GM12878 (cell line): Measurements from ENCODE around the gene ADIG. TPM values are rescaled to one million over a fixed set of nuclear protein-coding genes. Genes with fewer than 3 reads are reported as not detected.

Source experiments
- ATAC-seq: fragments of 200-7000 bp; cut with Tn5 transposase; 3 replicates; pipeline ENCODE4 v1.9.1; 2020; ENCODE audit warnings: mild to moderate bottlenecking, moderate library complexity
- BruUV-seq: library from RNA; stranded (reverse); fragments of 400-500 nt; replicated peaks from 2 replicates; lab custom pipeline; 2021; lab: Mats Ljungman, UMichigan
- CTCF ChIA-PET: fragments of 300-600 bp; sonication (Branson Sonifier 250); formaldehyde crosslinking; extraction: SDS; loops from one replicate; lab custom pipeline; 2021; ENCODE audit warnings: inconsistent platforms; lab: Yijun Ruan, JAX
- POLR2A ChIA-PET: fragments of 350-600 bp; formaldehyde crosslinking; extraction: SDS; loops from one replicate; lab custom pipeline; 2021; ENCODE audit warnings: inconsistent platforms; lab: Charles Lee
- RAD21 ChIA-PET: fragments of 300-600 bp; sonication (Branson Sonifier 250); formaldehyde crosslinking; loops from one replicate; lab custom pipeline; 2023; ENCODE audit warnings: antibody characterized with exemption; ENCODE audit not compliant: unreplicated experiment; lab: Charles Lee
- SMC1A ChIA-PET: fragments of 300-600 bp; sonication (Branson Sonifier 250); formaldehyde crosslinking; loops from one replicate; lab custom pipeline; 2023; ENCODE audit not compliant: unreplicated experiment, uncharacterized antibody; lab: Charles Lee
- DNase-seq: peaks from one replicate; pipeline ENCODE4 v3.0.0-alpha.2; 2011; ENCODE audit warnings: low read depth, low spot score
- FAIRE-seq: peaks from 3 replicates; lab custom pipeline; 2011; peaks lifted over from hg19 to GRCh38; lab: Jason Lieb, UNC
- H2AFZ ChIP-seq: 2 replicates; pipeline ENCODE4 v1.6.0; 2011; ENCODE audit warnings: low read depth, low read length, control low read depth; ENCODE audit not compliant: control insufficient read depth
- H3K27ac ChIP-seq: 2 replicates; pipeline ENCODE4 v1.5.1; 2011; ENCODE audit warnings: control low read depth; ENCODE audit not compliant: control insufficient read depth, insufficient read depth
- H3K27me3 ChIP-seq, 2 experiments: replicated peaks in 1 of 2; 2 replicates each; pipeline versions ENCODE4 v1.6.0 to v1.6.1; 2011; ENCODE audit warnings: low read length in 1 of 2; ENCODE audit not compliant: control insufficient read depth in 2 of 2, insufficient read depth in 2 of 2
- H3K36me3 ChIP-seq, 2 experiments: 2 replicates each; pipeline ENCODE4 v1.5.1; 2011; ENCODE audit warnings: low read length in 1 of 2; ENCODE audit not compliant: control insufficient read depth in 2 of 2, insufficient read depth in 2 of 2
- H3K4me1 ChIP-seq: 2 replicates; pipeline ENCODE4 v1.6.1; 2011; ENCODE audit warnings: mild to moderate bottlenecking, low read length, moderate library complexity, mixed read lengths; ENCODE audit not compliant: control insufficient read depth, insufficient read depth
- H3K4me2 ChIP-seq: 2 replicates; pipeline ENCODE4 v1.6.0; 2011; ENCODE audit warnings: control low read depth; ENCODE audit not compliant: control insufficient read depth, insufficient read depth
- H3K4me3 ChIP-seq: fragments of 200-600 bp; sonication (generic); 2 replicates; pipeline ENCODE4 v1.5.1; 2016
- H3K79me2 ChIP-seq: 2 replicates; pipeline ENCODE4 v1.6.0; 2011; ENCODE audit warnings: low read length; ENCODE audit not compliant: control insufficient read depth, insufficient read depth
- H3K9ac ChIP-seq: 2 replicates; pipeline ENCODE4 v1.8.0; 2011; ENCODE audit warnings: low read length, control low read depth, mixed read lengths; ENCODE audit not compliant: control insufficient read depth, insufficient read depth
- H3K9me3 ChIP-seq: replicated peaks from 3 replicates; pipeline ENCODE4 v1.5.1; 2011; ENCODE audit warnings: mild to moderate bottlenecking, low read length; ENCODE audit not compliant: control insufficient read depth, insufficient read depth
- H4K20me1 ChIP-seq: 2 replicates; pipeline ENCODE4 v1.6.0; 2011; ENCODE audit not compliant: control insufficient read depth, insufficient read depth
- LARP7 ChIP-seq: fragments of 450-650 bp; IDR thresholded peaks from 2 replicates; pipeline ENCODE4 v1.6.1; 2017; ENCODE audit warnings: mild to moderate bottlenecking
- NFIC ChIP-seq: IDR thresholded peaks from 2 replicates; pipeline ENCODE4 v1.6.1; 2012; ENCODE audit warnings: low read depth, mild to moderate bottlenecking, inconsistent platforms, low read length, moderate library complexity
- PAX5 ChIP-seq: IDR thresholded peaks from 2 replicates; pipeline ENCODE4 v1.6.1; 2011; ENCODE audit warnings: low read depth, low read length, borderline replicate concordance
- SREBF2 ChIP-seq: IDR thresholded peaks from 2 replicates; pipeline ENCODE4 v1.6.1; 2012; ENCODE audit warnings: mild to moderate bottlenecking, low read length
- STAT3 ChIP-seq: IDR thresholded peaks from 2 replicates; pipeline ENCODE4 v1.6.1; 2011; ENCODE audit warnings: low read depth, low read length, improper control_type of control experiment
- ZNF274 ChIP-seq: IDR thresholded peaks from one replicate; pipeline ENCODE4 v1.8.0; 2011; ENCODE audit not compliant: insufficient read length, insufficient read depth
- WGBS: methylation state at CpG from one replicate; pipeline ENCODE4 v1.1.6; 2016; ENCODE audit warnings: low lambda C conversion rate; ENCODE audit not compliant: insufficient replicate concordance, insufficient coverage; ENCODE audit errors: missing lambda C conversion rate; 5-methylcytosine and 5-hydroxymethylcytosine counted together
- in situ Hi-C: fragments of 300-500 bp; cut with MboI; formaldehyde crosslinking; loops from 9 replicates; pipeline ENCODE4 v1.14.3; 2018; ENCODE audit warnings: mixed read lengths
- intact Hi-C: fragments of 100-400 bp; cut with micrococcal nuclease; formaldehyde crosslinking; loops from one replicate; pipeline ENCODE4 v1.14.2; 2022; ENCODE audit not compliant: unreplicated experiment
- polyA plus RNA-seq, 11 experiments: library from polyadenylated mRNA; depleted of rRNA in 4 of 11; unstranded in 6 of 11; stranded (reverse) in 5 of 11; fragments of >200 nt; fragmentation: Nextera tagmentation in 4 of 11; fragmentation: Illumina TruSeq in 1 of 11; extraction: Ambion mirVana in 4 of 11; extraction: Trizol in 1 of 11; gene quantifications; 1 replicate in 1 of 11; 2 replicates in 10 of 11; pipeline versions ENCODE4 v1.2.1 to v1.2.3, GENCODE V29; 2011 to 2016; ENCODE audit warnings: inconsistent platforms in 2 of 11, missing spikeins in 2 of 11, low read depth in 1 of 11
- total RNA-seq, 4 experiments: library from RNA; depleted of rRNA in 3 of 4; stranded (reverse); fragments of >200 nt in 3 of 4; fragmentation: Illumina TruSeq in 1 of 4; extraction: Trizol in 1 of 4; gene quantifications; 2 replicates each; pipeline versions ENCODE4 v1.2.1 to v1.2.3, GENCODE V29; 2013 to 2021
- TF ChIP-seq, protein P1 (sequence below): fragments of 450-650 bp; IDR thresholded peaks from 2 replicates; pipeline ENCODE4 v1.6.1; 2017; ENCODE audit warnings: low read depth, mild to moderate bottlenecking, moderate library complexity

The ADIG gene
- total and polyA plus RNA-seq, 10 of the 15 experiments (the other 5 are each of a cell fraction or from before 2014, with no cell fraction given): not detected

DNA sequence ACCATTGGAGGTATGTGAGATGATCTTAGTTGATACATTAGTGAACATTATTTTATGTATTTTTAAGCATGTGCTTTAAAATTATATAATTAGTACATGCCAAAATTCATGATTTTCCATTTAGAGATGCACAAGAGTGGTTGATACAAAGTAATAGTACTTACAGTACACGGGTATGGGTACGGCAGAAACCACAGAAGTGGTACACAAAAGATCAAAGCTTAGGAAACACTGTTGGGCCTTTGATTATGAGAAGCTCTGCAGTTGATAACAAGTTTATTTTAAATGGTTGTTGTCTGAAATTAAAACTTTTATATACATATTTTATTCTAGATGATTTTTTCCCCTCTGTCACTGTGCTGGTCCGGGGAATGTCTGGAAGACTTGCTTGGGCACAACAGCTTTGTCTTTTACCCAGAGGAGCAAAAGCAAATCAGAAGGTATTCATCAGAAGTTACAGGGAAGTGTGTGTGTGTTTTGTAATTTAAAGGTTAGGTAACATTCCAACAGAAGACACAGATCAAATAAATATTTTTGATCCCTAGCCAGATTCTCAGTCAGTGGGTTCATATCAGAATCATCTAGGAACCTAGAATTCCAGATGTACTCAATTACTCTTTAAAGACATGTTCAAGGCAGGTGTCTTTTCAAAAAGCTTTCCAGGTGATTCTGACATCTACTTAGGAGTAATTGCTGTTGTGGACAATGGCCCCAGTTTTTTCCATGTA is 32.5 kb upstream of the ADIG start:
- FAIRE-seq: no peak

More for the DNA sequence above, 32.5 kb upstream of the ADIG start:
- no peak overlapping the region for H3K27ac ChIP-seq
- H3K4me1 ChIP-seq: no peaks in the 10 kb centered on the region
- TF ChIP-seq PAX5 (no peak), LARP7 (no peak), STAT3 (no peak), NFIC (no peak), SREBF2 (no peak), ZNF274 (no peak)
- TF ChIP-seq, protein P1, sequence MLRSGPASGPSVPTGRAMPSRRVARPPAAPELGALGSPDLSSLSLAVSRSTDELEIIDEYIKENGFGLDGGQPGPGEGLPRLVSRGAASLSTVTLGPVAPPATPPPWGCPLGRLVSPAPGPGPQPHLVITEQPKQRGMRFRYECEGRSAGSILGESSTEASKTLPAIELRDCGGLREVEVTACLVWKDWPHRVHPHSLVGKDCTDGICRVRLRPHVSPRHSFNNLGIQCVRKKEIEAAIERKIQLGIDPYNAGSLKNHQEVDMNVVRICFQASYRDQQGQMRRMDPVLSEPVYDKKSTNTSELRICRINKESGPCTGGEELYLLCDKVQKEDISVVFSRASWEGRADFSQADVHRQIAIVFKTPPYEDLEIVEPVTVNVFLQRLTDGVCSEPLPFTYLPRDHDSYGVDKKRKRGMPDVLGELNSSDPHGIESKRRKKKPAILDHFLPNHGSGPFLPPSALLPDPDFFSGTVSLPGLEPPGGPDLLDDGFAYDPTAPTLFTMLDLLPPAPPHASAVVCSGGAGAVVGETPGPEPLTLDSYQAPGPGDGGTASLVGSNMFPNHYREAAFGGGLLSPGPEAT: no peak
- no peak overlapping the region for H3K9ac ChIP-seq
- H2AFZ ChIP-seq: no peak overlapping the region
- RAD21 ChIA-PET: no interaction called here
- H3K4me3 ChIP-seq: no peak overlapping the region
- no peaks in the 10 kb centered on the region for H3K9me3 ChIP-seq
- POLR2A ChIA-PET: no interaction called here
- CTCF ChIA-PET: interaction anchor here (1.5 kb wide), 1 partner anchor 14 kb away, joined by 4 read pairs; no protein-coding TSS in a partner anchor
- no peak for DNase-seq
- in situ Hi-C loops (no loop called here), intact Hi-C loops (no loop called here)
- no peaks in the 10 kb centered on the region for H3K79me2 ChIP-seq
- peaks cover 0 to 40% of the 10 kb centered on the region in 2 experiments; a peak in 3 of 4 replicates for H3K36me3 ChIP-seq
- H3K27me3 ChIP-seq: no peaks in the 10 kb centered on the region
- 99% methylated on average over 3 of the region's 3 CpGs for WGBS
- no TSS peak for BruUV-seq
- SMC1A ChIA-PET: interaction anchor here (1.9 kb wide), 1 partner anchor 28 kb away, joined by 5 read pairs; no protein-coding TSS in a partner anchor
- ATAC-seq: no peak
- no peaks in the 10 kb centered on the region for H4K20me1 ChIP-seq
- H3K4me2 ChIP-seq: no peak overlapping the region
